ENCODE measurements around the gene BCL10.

Gene BCL10

GRCh38 chr1:85229574-85230097, 46.8 kb downstream of the BCL10 start:
- in situ Hi-C loops (cut with MboI; ENCODE audit: low pct_unique_long_range_greater_than_20kb, low sequenced_read_pairs, unreplicated experiment): loop anchor here (25.0 kb wide), 1 partner anchor 117 kb away; no protein-coding TSS in a partner anchor
- TF ChIP-seq CTCF (IDR thresholded peaks at IDR 0.05; ENCODE audit: extremely low read depth, insufficient read depth, missing control alignments): no peak
- DNase-seq (ENCODE audit: low spot score): no peak

GRCh38 chr1:85228972-85229371, 47.5 kb downstream of the BCL10 start:
- no peak for DNase-seq (ENCODE audit: low spot score)
- in situ Hi-C loops (cut with MboI; ENCODE audit: low pct_unique_long_range_greater_than_20kb, low sequenced_read_pairs, unreplicated experiment): loop anchor here (25.0 kb wide), 1 partner anchor 117 kb away; no protein-coding TSS in a partner anchor
- TF ChIP-seq CTCF (IDR thresholded peaks at IDR 0.05; ENCODE audit: extremely low read depth, insufficient read depth, missing control alignments): no peak

GRCh38 chr1:85225624-85226380, 50.6 kb downstream of the BCL10 start:
- DNase-seq (ENCODE audit: low spot score): no peak
- in situ Hi-C loops (cut with MboI; ENCODE audit: low pct_unique_long_range_greater_than_20kb, low sequenced_read_pairs, unreplicated experiment): loop anchor here (25.0 kb wide), 1 partner anchor 114 kb away; no protein-coding TSS in a partner anchor
- no peak for TF ChIP-seq CTCF (IDR thresholded peaks at IDR 0.05; ENCODE audit: extremely low read depth, insufficient read depth, missing control alignments)

- no peak for DNase-seq (ENCODE audit: low spot score)
These were observed 51.5 kb downstream of the BCL10 start for GRCh38 chr1:85224734-85225623.

GRCh38 chr1:85224295-85224694, 52.1 kb downstream of the BCL10 start:
- in situ Hi-C loops (cut with MboI; ENCODE audit: low pct_unique_long_range_greater_than_20kb, low sequenced_read_pairs, unreplicated experiment): no loop called here
- TF ChIP-seq CTCF (IDR thresholded peaks at IDR 0.05; ENCODE audit: extremely low read depth, insufficient read depth, missing control alignments): no peak
- no peak for DNase-seq (ENCODE audit: low spot score)

More at GRCh38 chr1:85224734-85225623, 51.5 kb downstream of the BCL10 start:
- in situ Hi-C loops (cut with MboI; ENCODE audit: low pct_unique_long_range_greater_than_20kb, low sequenced_read_pairs, unreplicated experiment): loop anchor here (25.0 kb wide), 1 partner anchor 113 kb away; no protein-coding TSS in a partner anchor
- no peak for TF ChIP-seq CTCF (IDR thresholded peaks at IDR 0.05; ENCODE audit: extremely low read depth, insufficient read depth, missing control alignments)

- no peak for DNase-seq (ENCODE audit: low spot score)
- no peak for TF ChIP-seq CTCF (IDR thresholded peaks at IDR 0.05; ENCODE audit: extremely low read depth, insufficient read depth, missing control alignments)
- in situ Hi-C loops (cut with MboI; ENCODE audit: low pct_unique_long_range_greater_than_20kb, low sequenced_read_pairs, unreplicated experiment): no loop called here
These were observed 53.1 kb downstream of the BCL10 start for GRCh38 chr1:85223334-85223733.

All from GM13977 (cell line).